Colonic mucosa (tissue), 4 donors: ENCODE results near the gene BBS12. TPM values are rescaled to one million over a fixed set of nuclear protein-coding genes. Genes with fewer than 3 reads are reported as not detected.

Experiments
- DNase-seq: peaks from one replicate; pipeline ENCODE4 v3.0.0-alpha.2; 2020
- H3K27ac ChIP-seq: fragments of 200-600 bp; one replicate; pipeline ENCODE4 v1.8.0; 2021
- H3K27me3 ChIP-seq: fragments of 200-600 bp; one replicate; pipeline ENCODE4 v1.8.0; 2021
- H3K36me3 ChIP-seq: fragments of 200-600 bp; one replicate; pipeline ENCODE4 v1.8.0; 2021
- H3K4me1 ChIP-seq: fragments of 200-600 bp; one replicate; pipeline ENCODE4 v1.8.0; 2021; ENCODE audit warnings: mild to moderate bottlenecking
- H3K4me3 ChIP-seq: fragments of 200-600 bp; one replicate; pipeline ENCODE4 v1.8.0; 2021
- H3K9ac ChIP-seq, 2 donors: one replicate each; pipeline ENCODE4 v1.7.0; 2013; ENCODE audit warnings: control low read depth in 2 of 2, low read depth in 2 of 2, low read length in 2 of 2
- H3K9me3 ChIP-seq: fragments of 200-600 bp; one replicate; pipeline ENCODE4 v1.8.0; 2021
- intact Hi-C: fragments of 100-400 bp; cut with DNase I; formaldehyde crosslinking; loops from one replicate; pipeline ENCODE4 v1.14.1; 2022
- total RNA-seq, 2 donors: library from RNA; stranded (reverse); fragmentation: NEBNext Ultra II Directional in 1 of 2; extraction: Animal tissue kit (Norgen Biotek cat#: 25700) in 1 of 2; gene quantifications; one replicate each; pipeline ENCODE4 v1.2.1, GENCODE V29; 2021
- TF ChIP-seq, protein P1 (sequence below): fragments of 200-600 bp; IDR thresholded peaks from one replicate; pipeline ENCODE4 v1.8.0; 2022; ENCODE audit warnings: antibody characterized with exemption, mild to moderate bottlenecking
- donor health status: healthy.
- donor health status: DM: no; HTN: no; CAD: no.
- donor health status: DM: no; HTN: no; CAD: no.

BBS12 gene
- total RNA-seq, 2 donors from 2014 or later, result 1.9 to 4.8 TPM

DNA sequence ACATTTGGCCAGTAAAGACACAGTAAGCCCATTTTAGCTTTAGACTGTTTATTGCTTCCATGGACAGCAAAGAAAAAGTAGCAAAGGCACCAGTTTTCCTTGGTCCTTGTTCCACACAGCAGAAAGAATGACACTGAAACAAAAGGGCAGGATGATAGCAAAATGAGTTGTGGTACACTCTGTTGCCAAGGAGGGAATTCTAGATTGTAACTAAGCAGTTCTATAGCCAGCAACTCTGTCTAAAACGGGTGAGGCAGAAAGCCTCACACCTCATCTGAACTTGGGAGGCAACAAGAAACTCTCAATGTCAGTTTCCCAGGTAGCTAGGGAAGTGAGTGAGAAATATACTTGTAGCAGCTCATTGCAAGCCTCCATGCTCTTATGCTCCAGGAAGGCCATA lies 39.2 kb downstream of the BBS12 start:
- H3K27ac ChIP-seq, result no peak overlapping the region
- no peak for DNase-seq
- H3K4me3 ChIP-seq, result no peak overlapping the region
- intact Hi-C loops, result no loop called here
- no peaks in the 10 kb centered on the region for H3K9me3 ChIP-seq
- TF ChIP-seq, protein P1, sequence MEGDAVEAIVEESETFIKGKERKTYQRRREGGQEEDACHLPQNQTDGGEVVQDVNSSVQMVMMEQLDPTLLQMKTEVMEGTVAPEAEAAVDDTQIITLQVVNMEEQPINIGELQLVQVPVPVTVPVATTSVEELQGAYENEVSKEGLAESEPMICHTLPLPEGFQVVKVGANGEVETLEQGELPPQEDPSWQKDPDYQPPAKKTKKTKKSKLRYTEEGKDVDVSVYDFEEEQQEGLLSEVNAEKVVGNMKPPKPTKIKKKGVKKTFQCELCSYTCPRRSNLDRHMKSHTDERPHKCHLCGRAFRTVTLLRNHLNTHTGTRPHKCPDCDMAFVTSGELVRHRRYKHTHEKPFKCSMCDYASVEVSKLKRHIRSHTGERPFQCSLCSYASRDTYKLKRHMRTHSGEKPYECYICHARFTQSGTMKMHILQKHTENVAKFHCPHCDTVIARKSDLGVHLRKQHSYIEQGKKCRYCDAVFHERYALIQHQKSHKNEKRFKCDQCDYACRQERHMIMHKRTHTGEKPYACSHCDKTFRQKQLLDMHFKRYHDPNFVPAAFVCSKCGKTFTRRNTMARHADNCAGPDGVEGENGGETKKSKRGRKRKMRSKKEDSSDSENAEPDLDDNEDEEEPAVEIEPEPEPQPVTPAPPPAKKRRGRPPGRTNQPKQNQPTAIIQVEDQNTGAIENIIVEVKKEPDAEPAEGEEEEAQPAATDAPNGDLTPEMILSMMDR, result no peak
- H3K36me3 ChIP-seq, result no peaks in the 10 kb centered on the region
- no peak overlapping the region for H3K9ac ChIP-seq
- H3K27me3 ChIP-seq, result no peaks in the 10 kb centered on the region
- no peaks in the 10 kb centered on the region for H3K4me1 ChIP-seq

DNA sequence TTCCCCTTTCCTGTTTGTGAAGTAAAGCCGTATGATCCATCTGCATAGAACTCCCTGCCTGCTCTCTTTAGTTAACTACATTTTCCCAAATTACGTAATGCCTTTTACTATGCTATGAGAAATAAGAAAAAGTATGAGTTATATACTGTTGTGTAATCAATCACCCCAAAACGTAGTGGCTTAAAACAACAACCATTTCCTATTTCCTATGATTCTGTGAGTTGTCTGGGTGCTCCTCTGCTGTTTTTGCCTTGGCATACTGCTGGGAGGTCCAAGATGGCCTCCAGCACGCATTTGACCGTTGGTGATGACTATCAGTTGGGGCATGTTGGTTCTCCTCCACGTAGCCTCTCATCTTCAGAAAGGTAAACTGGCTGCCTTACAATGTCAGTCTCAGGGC lies 39.8 kb downstream of the BBS12 start:
- no peak overlapping the region for H3K27ac ChIP-seq
- H3K36me3 ChIP-seq, result no peaks in the 10 kb centered on the region
- no peaks in the 10 kb centered on the region for H3K9me3 ChIP-seq
- no peaks in the 10 kb centered on the region for H3K4me1 ChIP-seq
- no peak for DNase-seq
- intact Hi-C loops, result no loop called here
- no peaks in the 10 kb centered on the region for H3K27me3 ChIP-seq
- no peak overlapping the region for H3K4me3 ChIP-seq
- H3K9ac ChIP-seq, result no peak overlapping the region
- TF ChIP-seq, protein P1, result no peak

DNA sequence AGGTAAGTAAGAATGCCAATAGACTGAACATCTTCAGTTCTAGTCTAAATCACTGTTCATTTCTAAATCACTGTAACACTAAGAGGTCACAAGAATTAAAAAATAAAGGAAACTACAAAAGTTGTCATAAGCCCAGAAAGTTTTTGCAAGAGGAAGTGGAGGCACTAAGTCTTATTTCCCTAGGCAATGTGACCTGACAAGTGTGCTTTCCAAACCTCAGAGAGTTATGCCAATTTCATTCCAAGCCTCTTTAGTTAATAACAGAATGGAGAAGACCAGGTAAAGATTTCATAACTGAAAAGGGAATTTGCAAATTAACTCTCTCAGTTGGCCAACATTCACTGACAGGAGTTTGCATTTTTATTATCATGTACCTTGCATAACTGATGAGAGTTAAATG lies 40.5 kb downstream of the BBS12 start:
- H3K36me3 ChIP-seq, result no peaks in the 10 kb centered on the region
- H3K9me3 ChIP-seq, result no peaks in the 10 kb centered on the region
- TF ChIP-seq, protein P1, result no peak
- H3K27me3 ChIP-seq, result no peaks in the 10 kb centered on the region
- H3K4me3 ChIP-seq, result no peak overlapping the region
- no peak overlapping the region for H3K9ac ChIP-seq
- no peak for DNase-seq
- no peaks in the 10 kb centered on the region for H3K4me1 ChIP-seq
- no peak overlapping the region for H3K27ac ChIP-seq
- intact Hi-C loops, result no loop called here

DNA sequence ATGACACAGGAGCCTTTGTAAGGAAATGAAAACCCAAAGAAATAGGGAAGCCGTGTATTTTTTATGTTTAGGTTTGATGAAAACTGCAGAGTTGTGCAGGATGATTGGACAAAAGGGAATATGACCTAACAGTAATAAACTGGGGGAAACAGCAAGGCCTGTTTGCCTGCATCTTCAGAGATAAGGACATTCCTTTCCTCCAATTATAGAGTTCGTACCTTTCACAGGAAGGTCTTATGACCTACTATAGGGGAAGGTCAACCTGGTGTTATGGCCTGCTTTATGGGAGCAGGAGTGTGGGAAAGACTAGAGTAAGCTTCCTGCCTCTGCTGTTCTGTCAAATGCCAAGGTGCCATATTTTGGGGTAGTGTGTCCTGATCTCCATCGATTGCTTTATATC lies 42.5 kb downstream of the BBS12 start:
- no peaks in the 10 kb centered on the region for H3K9me3 ChIP-seq
- H3K27ac ChIP-seq, result no peak overlapping the region
- no peaks in the 10 kb centered on the region for H3K36me3 ChIP-seq
- H3K4me1 ChIP-seq, result no peaks in the 10 kb centered on the region
- intact Hi-C loops, result no loop called here
- DNase-seq, result no peak
- H3K4me3 ChIP-seq, result no peak overlapping the region
- TF ChIP-seq, protein P1, result no peak
- H3K27me3 ChIP-seq, result no peaks in the 10 kb centered on the region
- H3K9ac ChIP-seq, result no peak overlapping the region

DNA sequence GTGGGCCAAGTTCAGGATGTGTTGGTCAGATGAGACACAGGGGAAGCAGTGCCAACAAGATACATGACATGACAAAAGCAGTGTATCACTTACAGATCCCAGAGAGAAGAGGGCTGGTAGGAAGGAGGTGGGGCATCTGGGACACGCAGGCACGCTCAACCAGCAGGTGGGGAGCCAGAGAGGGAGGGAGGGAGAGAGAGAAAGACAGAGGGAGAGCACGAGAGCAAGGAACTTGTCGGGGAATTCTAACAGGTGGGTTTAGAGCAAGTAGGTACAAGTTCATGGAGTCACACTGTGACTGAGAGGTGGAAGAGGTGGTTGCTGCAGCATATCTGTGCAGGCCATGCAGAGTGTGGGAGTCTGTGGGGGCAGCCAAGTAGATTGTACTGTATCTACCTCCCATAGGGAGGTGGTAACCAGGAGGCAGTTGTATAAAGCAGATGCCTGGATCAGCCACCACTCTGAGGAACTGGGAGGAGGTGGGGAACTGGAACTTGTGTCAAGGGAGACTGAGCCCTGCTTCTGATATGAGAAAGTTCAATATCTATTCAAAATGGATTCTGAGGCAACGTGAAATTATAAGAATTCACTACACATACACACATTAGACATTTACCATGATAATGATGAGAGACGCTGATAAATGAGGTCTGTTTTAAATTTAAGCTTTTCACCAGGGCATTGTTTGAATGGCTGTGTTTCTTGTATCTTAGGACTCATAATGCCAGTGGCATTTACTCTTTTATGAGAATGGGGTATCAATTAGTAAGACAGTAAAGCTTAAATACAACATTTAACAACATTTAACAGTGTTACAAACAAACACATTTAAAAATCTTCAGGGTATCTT lies 43.7 kb downstream of the BBS12 start:
- Histone ChIP-seq H3K9ac (no peak overlapping the region), H3K4me3 (no peak overlapping the region), H3K4me1 (no peaks in the 10 kb centered on the region), H3K27me3 (no peaks in the 10 kb centered on the region), H3K36me3 (no peaks in the 10 kb centered on the region), H3K27ac (no peak overlapping the region), H3K9me3 (no peaks in the 10 kb centered on the region)
- DNase-seq, result no peak
- intact Hi-C loops, result no loop called here
- TF ChIP-seq, protein P1, result no peak
